T-cell (primary cell): Measurements from ENCODE around the gene PHLDB3. TPM values are rescaled to one million over a fixed set of nuclear protein-coding genes. Genes with fewer than 3 reads are reported as not detected.
"Not testable (repeated sequence)": the region's sequence is repeated elsewhere in the genome, so short reads cannot be mapped to it uniquely, and the experiment has no call there.

Source experiments
- ATAC-seq, 4 experiments: fragments of 200-7000 bp in 3 of 4; fragments of 150-1000 bp in 1 of 4; cut with Tn5 transposase; replicated peaks in 1 of 4; 1 replicate in 3 of 4; 2 replicates in 1 of 4; pipeline ENCODE4 v1.10.0; 2021; ENCODE audit warnings: moderate library complexity in 3 of 4, mild to moderate bottlenecking in 2 of 4, moderate number of reproducible peaks in 1 of 4
- CTCF ChIA-PET, 2 donors: fragments of 300-600 bp; sonication (Branson Sonifier 250); formaldehyde crosslinking; loops; one replicate each; lab custom pipeline; 2022; ENCODE audit warnings: antibody characterized with exemption in 2 of 2; lab: Charles Lee
- POLR2A ChIA-PET, 2 donors: fragments of 300-600 bp; sonication (Branson Sonifier 250); formaldehyde crosslinking; loops; one replicate each; lab custom pipeline; 2022; ENCODE audit warnings: antibody characterized with exemption in 2 of 2; lab: Charles Lee
- DNase-seq, 35 experiments: peaks; one replicate each; pipeline versions ENCODE4 v3.0.0 to v3.0.0-alpha.2; 2013 to 2023
- H3K27ac ChIP-seq: one replicate; pipeline ENCODE4 v1.5.1; 2013; ENCODE audit warnings: low read length
- H3K27me3 ChIP-seq, 2 experiments: replicated peaks in 1 of 2; 1 replicate in 1 of 2; 2 replicates in 1 of 2; pipeline versions ENCODE4 v1.6.1 to v1.7.0; 2013; ENCODE audit warnings: low read length in 1 of 2, mixed read lengths in 1 of 2; ENCODE audit not compliant: control insufficient read depth in 2 of 2, insufficient read depth in 2 of 2; ENCODE audit errors: extremely low read depth in 1 of 2
- H3K36me3 ChIP-seq, 2 donors: 1 replicate in 1 of 2; 2 replicates in 1 of 2; pipeline versions ENCODE4 v1.6.1 to v1.7.0; 2013; ENCODE audit warnings: low read length in 1 of 2; ENCODE audit not compliant: control insufficient read depth in 2 of 2, insufficient read depth in 1 of 2; ENCODE audit errors: extremely low read depth in 1 of 2
- H3K4me1 ChIP-seq, 2 experiments: 1 replicate in 1 of 2; 2 replicates in 1 of 2; pipeline versions ENCODE4 v1.6.1 to v1.7.0; 2013; ENCODE audit warnings: low read length in 2 of 2, mixed read lengths in 1 of 2; ENCODE audit not compliant: insufficient read depth in 2 of 2, control insufficient read depth in 1 of 2; ENCODE audit errors: extremely low read depth in 1 of 2
- H3K4me3 ChIP-seq, 2 donors: 1 replicate in 1 of 2; 2 replicates in 1 of 2; pipeline versions ENCODE4 v1.5.1 to v1.7.0; 2013; ENCODE audit warnings: mild to moderate bottlenecking in 2 of 2, low read length in 1 of 2, moderate library complexity in 1 of 2; ENCODE audit not compliant: control insufficient read depth in 1 of 2; ENCODE audit errors: extremely low read depth in 1 of 2
- H3K9me3 ChIP-seq: 2 replicates; pipeline ENCODE4 v1.7.0; 2013
- H3K27ac Mint-ChIP-seq, 2 donors: one replicate each; pipeline ENCODE4 v1.8.0; 2020 to 2021; ENCODE audit warnings: mild to moderate bottlenecking in 2 of 2, mixed read lengths in 2 of 2
- H3K27me3 Mint-ChIP-seq, 2 donors: one replicate each; pipeline ENCODE4 v1.8.0; 2021 to 2022; ENCODE audit warnings: mixed read lengths in 2 of 2
- H3K36me3 Mint-ChIP-seq: one replicate; pipeline ENCODE4 v1.8.0; 2021; ENCODE audit warnings: mixed read lengths
- H3K4me1 Mint-ChIP-seq, 3 donors: one replicate each; pipeline ENCODE4 v1.8.0; 2020 to 2022; ENCODE audit warnings: mixed read lengths in 3 of 3, mild to moderate bottlenecking in 1 of 3
- H3K4me3 Mint-ChIP-seq, 3 donors: one replicate each; pipeline ENCODE4 v1.8.0; 2020 to 2022; ENCODE audit warnings: mild to moderate bottlenecking in 3 of 3, mixed read lengths in 3 of 3, moderate library complexity in 3 of 3
- H3K9me3 Mint-ChIP-seq, 3 donors: one replicate each; pipeline ENCODE4 v1.8.0; 2020 to 2022; ENCODE audit warnings: mixed read lengths in 3 of 3
- WGBS: methylation state at CpG from one replicate; pipeline ENCODE4 v1.1.5; 2013; ENCODE audit warnings: missing lambda C conversion rate; ENCODE audit not compliant: insufficient coverage; 5-methylcytosine and 5-hydroxymethylcytosine counted together
- total RNA-seq, 35 experiments: library from RNA in 6 of 35; stranded (reverse) in 6 of 35; fragments of 120-200 nt in 1 of 35; gene quantifications; one replicate each; pipeline versions ENCODE4 v1.2.1 to v1.2.4 and lab custom pipeline; 2013 to 2026

The PHLDB3 gene
- total RNA-seq, 5 donors from 2014 or later (not counting 1 experiment from before 2014, with no cell fraction given) = 39.4 to 61.0 (median 53.9) TPM

- Histone ChIP-seq H3K27ac (no peak overlapping the region), H3K9me3 (no peaks in the 10 kb centered on the region), H3K27me3 (no peaks in the 10 kb centered on the region), H3K4me1 (peaks cover 0 to 13% of the 10 kb centered on the region in 2 experiments), H3K4me3 (no peak overlapping the region), H3K36me3 (no peaks in the 10 kb centered on the region)
- H3K27ac Mint-ChIP-seq = no peak overlapping the region
- no peak overlapping the region for H3K4me3 Mint-ChIP-seq
- H3K9me3 Mint-ChIP-seq = peaks cover 0 to 4% (median 0%) of the 10 kb centered on the region in 3 donors
- POLR2A ChIA-PET = interaction anchor here in 1 of 2 donors (0.6 to 0.9 kb wide), 2 partner anchors 70 to 72 kb away, joined by 4 to 7 read pairs; no protein-coding TSS in a partner anchor
- peaks cover 27 to 35% (median 35%) of the 10 kb centered on the region in 3 donors for H3K4me1 Mint-ChIP-seq
- CTCF ChIA-PET = interaction anchor here (0.6 to 2.9 kb wide), 31 partner anchors 8 to 362 kb away, joined by 3 to 84 read pairs (median 5); partner anchors contain the start of genes IRGQ (in 1 of the 2), PHLDB3 (in 1 of the 2) and ZNF576 (in 1 of the 2)
- H3K36me3 Mint-ChIP-seq = peaks cover 4% of the 10 kb centered on the region
- DNase-seq = no peak
- ATAC-seq = no peak
- H3K27me3 Mint-ChIP-seq = no peaks in the 10 kb centered on the region
- 90% methylated on average over 8 of the region's 9 CpGs for WGBS
Observed at GRCh38 chr19:43447655-43448054, 56.9 kb downstream of the PHLDB3 start.

GRCh38 chr19:43446746-43447489 lies 57.6 kb downstream of the PHLDB3 start:
- CTCF ChIA-PET = interaction anchor here (0.6 to 2.9 kb wide), 32 partner anchors 8 to 363 kb away, joined by 3 to 84 read pairs (median 5); partner anchors contain the start of genes IRGQ (in 1 of the 2), PHLDB3 (in 1 of the 2) and ZNF576 (in 1 of the 2)
- H3K27ac ChIP-seq = no peak overlapping the region
- H3K36me3 Mint-ChIP-seq = no peaks in the 10 kb centered on the region
- H3K4me1 ChIP-seq = peaks cover 0 to 13% of the 10 kb centered on the region in 2 experiments
- H3K9me3 Mint-ChIP-seq = no peaks in the 10 kb centered on the region
- no peaks in the 10 kb centered on the region for H3K36me3 ChIP-seq
- H3K27me3 ChIP-seq = no peaks in the 10 kb centered on the region
- no peak overlapping the region for H3K4me3 ChIP-seq
- POLR2A ChIA-PET = interaction anchor here in 1 of 2 donors (0.6 to 0.9 kb wide), 2 partner anchors 71 to 73 kb away, joined by 4 to 7 read pairs; no protein-coding TSS in a partner anchor
- no peaks in the 10 kb centered on the region for H3K9me3 ChIP-seq
- peak; percentile 58 to 90 (median 77) for DNase-seq
- H3K4me1 Mint-ChIP-seq = peaks cover 27 to 39% (median 39%) of the 10 kb centered on the region in 3 donors
- H3K27ac Mint-ChIP-seq = peak overlapping the region in 1 of 2 donors; percentile 76
- ATAC-seq = peak; percentile 88 to 94 (median 90)
- 35% methylated on average over 14 of the region's 14 CpGs for WGBS
- no peak overlapping the region for H3K4me3 Mint-ChIP-seq
- no peaks in the 10 kb centered on the region for H3K27me3 Mint-ChIP-seq

DNA sequence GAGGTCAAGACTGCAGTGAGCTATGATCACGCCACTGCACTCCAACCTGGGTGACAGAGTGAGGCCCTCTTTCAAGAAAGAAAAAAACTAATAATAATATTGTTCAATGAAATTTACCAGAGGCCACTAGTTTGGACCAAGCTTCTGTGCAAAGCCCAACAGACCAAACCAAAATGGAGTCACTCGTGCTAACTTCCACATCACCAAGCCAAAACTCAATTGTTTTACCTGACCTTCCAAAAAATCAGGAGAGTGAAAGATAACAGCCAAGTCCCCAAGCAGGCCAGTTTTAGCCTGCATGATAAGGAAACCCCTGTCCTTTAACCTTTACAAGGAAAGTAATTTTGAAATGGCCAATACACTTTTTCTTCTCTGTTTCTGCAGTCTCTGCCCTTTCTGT lies 59.1 kb downstream of the PHLDB3 start:
- no peaks in the 10 kb centered on the region for H3K9me3 ChIP-seq
- H3K4me3 ChIP-seq = no peak overlapping the region
- no CpG with 5 or more reads among the region's 2 CpGs for WGBS
- DNase-seq (no peak), ATAC-seq (no peak)
- no peaks in the 10 kb centered on the region for H3K27me3 ChIP-seq
- ChIA-PET POLR2A (interaction anchor here in 1 of 2 donors (0.7 kb wide), 1 partner anchor 446 kb away, joined by 3 read pairs; no protein-coding TSS in a partner anchor), CTCF (interaction anchor here in 1 of 2 donors (1.6 to 2.9 kb wide), 3 partner anchors 59 to 80 kb away, joined by 12 to 18 read pairs (median 17); partner anchors contain the start of gene PHLDB3)
- no peak overlapping the region for H3K4me3 Mint-ChIP-seq
- no peaks in the 10 kb centered on the region for H3K36me3 Mint-ChIP-seq
- peaks cover 0 to 13% of the 10 kb centered on the region in 2 experiments for H3K4me1 ChIP-seq
- H3K4me1 Mint-ChIP-seq = peaks cover 32 to 41% (median 39%) of the 10 kb centered on the region in 3 donors
- H3K27ac Mint-ChIP-seq = peak overlapping the region in 1 of 2 donors; percentile 58
- H3K36me3 ChIP-seq = no peaks in the 10 kb centered on the region
- no peaks in the 10 kb centered on the region for H3K9me3 Mint-ChIP-seq
- no peak overlapping the region for H3K27ac ChIP-seq
- H3K27me3 Mint-ChIP-seq = no peaks in the 10 kb centered on the region

GRCh38 chr19:43444531-43445287 lies 59.8 kb downstream of the PHLDB3 start:
- DNase-seq (no peak), ATAC-seq (no peak)
- no peaks in the 10 kb centered on the region for H3K27me3 Mint-ChIP-seq
- no peaks in the 10 kb centered on the region for H3K9me3 Mint-ChIP-seq
- Histone ChIP-seq H3K36me3 (no peaks in the 10 kb centered on the region), H3K27ac (no peak overlapping the region), H3K9me3 (no peaks in the 10 kb centered on the region), H3K4me3 (no peak overlapping the region), H3K27me3 (no peaks in the 10 kb centered on the region), H3K4me1 (peaks cover 2 to 20% of the 10 kb centered on the region in 2 experiments)
- H3K27ac Mint-ChIP-seq = peak overlapping the region; percentile 28 to 65
- peaks cover 39 to 44% (median 44%) of the 10 kb centered on the region in 3 donors for H3K4me1 Mint-ChIP-seq
- CTCF ChIA-PET = interaction anchor here in 1 of 2 donors (0.6 to 2.9 kb wide), 3 partner anchors 25 to 75 kb away, joined by 10 to 18 read pairs (median 17); partner anchors contain the start of gene PHLDB3
- H3K36me3 Mint-ChIP-seq = no peaks in the 10 kb centered on the region
- 85% methylated on average over 14 of the region's 15 CpGs for WGBS
- H3K4me3 Mint-ChIP-seq = no peak overlapping the region
- POLR2A ChIA-PET = no interaction called here

DNA sequence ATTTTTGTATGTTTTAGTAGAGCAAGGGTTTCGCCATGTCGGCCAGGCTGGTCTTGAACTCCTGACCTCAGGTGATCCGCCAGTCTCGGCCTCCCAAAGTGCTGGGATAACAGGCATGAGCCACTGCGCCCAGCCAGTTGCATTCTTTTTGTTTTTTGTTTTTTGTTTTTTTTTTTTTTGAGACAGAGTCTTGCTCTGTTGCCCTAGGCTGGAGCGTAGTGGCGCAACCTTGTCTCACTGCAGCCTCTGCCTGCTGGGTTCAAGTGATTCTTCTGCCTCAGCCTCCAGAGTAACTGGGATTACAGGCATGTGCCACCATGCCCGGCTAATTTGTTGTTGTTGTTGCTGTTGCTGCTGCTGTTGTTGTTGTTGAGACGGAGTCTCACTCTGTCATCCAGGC lies 60.5 kb downstream of the PHLDB3 start:
- H3K36me3 Mint-ChIP-seq, H3K9me3 Mint-ChIP-seq, DNase-seq, H3K27me3 ChIP-seq, ATAC-seq, H3K9me3 ChIP-seq, H3K27ac ChIP-seq, H3K36me3 ChIP-seq, H3K4me3 Mint-ChIP-seq, H3K27me3 Mint-ChIP-seq, POLR2A ChIA-PET, H3K27ac Mint-ChIP-seq, H3K4me3 ChIP-seq: not testable (repeated sequence)
- CTCF ChIA-PET = interaction anchor here in 1 of 2 donors (0.5 to 1.6 kb wide), 4 partner anchors 12 to 76 kb away, joined by 3 to 17 read pairs (median 6); no protein-coding TSS in a partner anchor
- WGBS = 98% methylated on average over 6 of the region's 9 CpGs
- peaks cover 45 to 50% (median 50%) of the 10 kb centered on the region in 3 donors for H3K4me1 Mint-ChIP-seq
- peaks cover 5 to 25% of the 10 kb centered on the region in 2 experiments for H3K4me1 ChIP-seq
